H1 (cell line): ENCODE measurements around the gene MYH6. TPM values are rescaled to one million over a fixed set of nuclear protein-coding genes. Genes with fewer than 3 reads are reported as not detected.

Experiments
- HDAC2 ChIP-seq, 2 experiments: fragments of 300-600 bp in 1 of 2; sonication (generic) in 1 of 2; IDR thresholded peaks; 2 replicates each; pipeline ENCODE4 v1.6.1; 2011 to 2012; ENCODE audit warnings: low read depth in 2 of 2, low read length in 2 of 2, mild to moderate bottlenecking in 2 of 2, moderate library complexity in 2 of 2, borderline replicate concordance in 1 of 2, inconsistent platforms in 1 of 2
- RXRA ChIP-seq: IDR thresholded peaks from 2 replicates; pipeline ENCODE4 v1.6.1; 2011; ENCODE audit warnings: low read depth, mild to moderate bottlenecking, low read length, moderate library complexity; ENCODE audit not compliant: insufficient read depth
- SIRT6 ChIP-seq: IDR thresholded peaks from one replicate; pipeline ENCODE4 v1.7.1; 2012; ENCODE audit warnings: low read length, inconsistent platforms
- SUZ12 ChIP-seq: fragments of 200-600 bp; sonication (generic); IDR thresholded peaks from 2 replicates; pipeline ENCODE4 v1.6.1; 2012; ENCODE audit warnings: mild to moderate bottlenecking, inconsistent platforms, low read length, moderate library complexity, mixed read lengths
- TAF1 ChIP-seq: IDR thresholded peaks from 2 replicates; pipeline ENCODE4 v1.6.1; 2011; ENCODE audit warnings: mild to moderate bottlenecking, low read depth, low read length
- polyA plus RNA-seq, 7 experiments: library from polyadenylated mRNA; depleted of rRNA in 3 of 7; stranded (reverse) in 5 of 7; unstranded in 2 of 7; fragments of >200 nt in 5 of 7; fragments of 200-250 nt in 2 of 7; gene quantifications; 1 replicate in 5 of 7; 2 replicates in 1 of 7; 4 replicates in 1 of 7; pipeline versions ENCODE4 v1.2.1 to v1.2.3, GENCODE V29; 2011 to 2013; ENCODE audit warnings: missing spikeins in 2 of 7, mixed read lengths in 2 of 7
- total RNA-seq: library from RNA; stranded (reverse); fragmentation: NEBNext Ultra II Directional; extraction: Animal tissue kit (Norgen Biotek cat#: 25700); gene quantifications from 2 replicates; pipeline ENCODE4 v1.2.1, GENCODE V29; 2021

MYH6 gene
- total and polyA plus RNA-seq, 2 of the 8 experiments (the other 6 are each of a cell fraction or from before 2014, with no cell fraction given) = 0.03 TPM; not detected in 1

- TF ChIP-seq SUZ12 = no peak
- TF ChIP-seq SIRT6 = no peak
- TF ChIP-seq RXRA = no peak
- no peak for TF ChIP-seq TAF1
- TF ChIP-seq HDAC2 (IDR thresholded peaks at IDR 0.05; ENCODE audit: borderline replicate concordance in 1 of 2, low read depth in 2 of 2, low read length in 2 of 2) = no peak
Measured at GRCh38 chr14:23385244-23385641, 22.8 kb downstream of the MYH6 start (continued).
